Measurements from ENCODE around the gene PPP2R5C.

PPP2R5C gene

GRCh38 chr14:101887219-101887618 is 125.7 kb downstream of the PPP2R5C start:
- no peak for DNase-seq (ENCODE audit: low read depth)

- no peak for DNase-seq (ENCODE audit: low read depth)
Measured at GRCh38 chr14:101888182-101888581, 126.7 kb downstream of the PPP2R5C start.

- no peak for DNase-seq (ENCODE audit: low read depth)
Measured at GRCh38 chr14:101889366-101889765, 127.9 kb downstream of the PPP2R5C start.

- no peak for DNase-seq (ENCODE audit: low read depth)
Measured at GRCh38 chr14:101889898-101890297, 128.4 kb downstream of the PPP2R5C start.

- no peak for DNase-seq (ENCODE audit: low read depth)
Measured at GRCh38 chr14:101891471-101891870, 130.0 kb downstream of the PPP2R5C start.

GRCh38 chr14:101893759-101894158 is 132.2 kb downstream of the PPP2R5C start:
- no peak for DNase-seq (ENCODE audit: low read depth)

GRCh38 chr14:101894365-101895081 is 133.0 kb downstream of the PPP2R5C start:
- no peak for DNase-seq (ENCODE audit: low read depth)

GRCh38 chr14:101895256-101895655 is 133.7 kb downstream of the PPP2R5C start:
- DNase-seq (ENCODE audit: low read depth): no peak

- DNase-seq (ENCODE audit: low read depth): no peak
Measured at GRCh38 chr14:101897326-101897725, 135.8 kb downstream of the PPP2R5C start.

- no peak for DNase-seq (ENCODE audit: low read depth)
Measured at GRCh38 chr14:101898416-101898815, 136.9 kb downstream of the PPP2R5C start.

GRCh38 chr14:101899263-101899662 is 137.8 kb downstream of the PPP2R5C start:
- no peak for DNase-seq (ENCODE audit: low read depth)

- DNase-seq (ENCODE audit: low read depth): no peak
Measured at GRCh38 chr14:101900253-101900652, 138.7 kb downstream of the PPP2R5C start.

- no peak for DNase-seq (ENCODE audit: low read depth)
Measured at GRCh38 chr14:101903111-101903561, 141.6 kb downstream of the PPP2R5C start.

GRCh38 chr14:101905614-101906013 is 144.1 kb downstream of the PPP2R5C start:
- DNase-seq (ENCODE audit: low read depth): no peak

- DNase-seq (ENCODE audit: low read depth): no peak
Measured at GRCh38 chr14:101906645-101907044, 145.1 kb downstream of the PPP2R5C start.

GRCh38 chr14:101907619-101908018 is 146.1 kb downstream of the PPP2R5C start:
- no peak for DNase-seq (ENCODE audit: low read depth)

- no peak for DNase-seq (ENCODE audit: low read depth)
Measured at GRCh38 chr14:101908795-101909194, 147.3 kb downstream of the PPP2R5C start.

GRCh38 chr14:101909371-101910096 is 148.0 kb downstream of the PPP2R5C start:
- no peak for DNase-seq (ENCODE audit: low read depth)

GRCh38 chr14:101912841-101913240 is 151.3 kb downstream of the PPP2R5C start:
- DNase-seq (ENCODE audit: low read depth): no peak

- DNase-seq (ENCODE audit: low read depth): no peak
Measured at GRCh38 chr14:101914083-101914482, 152.6 kb downstream of the PPP2R5C start.

GRCh38 chr14:101915871-101916815 is 154.6 kb downstream of the PPP2R5C start:
- DNase-seq (ENCODE audit: low read depth): no peak

- no peak for DNase-seq (ENCODE audit: low read depth)
Measured at GRCh38 chr14:101916816-101917412, 155.4 kb downstream of the PPP2R5C start.

Measured in non-pigmented ciliary epithelial cell (primary cell).